GM23248 (cell line): Measurements from ENCODE around the gene TEF.

Experiments
- EZH2 ChIP-seq: fragments of 200-600 bp; sonication (generic); IDR thresholded peaks from 2 replicates; pipeline ENCODE4 v1.6.1; 2018; ENCODE audit warnings: antibody characterized with exemption, mild to moderate bottlenecking; ENCODE audit not compliant: insufficient read depth, poor library complexity, severe bottlenecking
- EZH2phosphoT487 ChIP-seq: fragments of 200-600 bp; sonication (generic); IDR thresholded peaks from 2 replicates; pipeline ENCODE4 v1.6.1; 2018; ENCODE audit warnings: antibody characterized with exemption, moderate library complexity, mild to moderate bottlenecking, low read depth; ENCODE audit not compliant: insufficient read depth

- TF ChIP-seq EZH2 (no peak), EZH2phosphoT487 (no peak)
These were observed 46.6 kb upstream of the TEF start for GRCh38 chr22:41334951-41335635.
